CD8-positive, alpha-beta memory T cell (primary cell): ENCODE results near the gene ERGIC2. TPM values are rescaled to one million over a fixed set of nuclear protein-coding genes. Genes with fewer than 3 reads are reported as not detected.

ENCODE experiments used
- CTCF ChIA-PET: fragments of 350-600 bp; sonication (Branson Sonifier 250); formaldehyde crosslinking; loops from one replicate; lab custom pipeline; 2021; ENCODE audit warnings: antibody characterized with exemption; lab: Charles Lee
- POLR2A ChIA-PET: fragments of 350-600 bp; sonication (Branson Sonifier 250); formaldehyde crosslinking; loops from one replicate; lab custom pipeline; 2021; ENCODE audit warnings: antibody characterized with exemption; lab: Charles Lee
- DNase-seq, 5 donors: peaks; one replicate each; pipeline versions ENCODE4 v3.0.0 to v3.0.0-alpha.2; 2020 to 2022; ENCODE audit warnings: mixed read lengths in 1 of 5
- H3K27ac ChIP-seq: one replicate; pipeline ENCODE4 v1.7.0; 2013; ENCODE audit warnings: low read depth, mild to moderate bottlenecking, low read length, moderate library complexity
- H3K27me3 ChIP-seq: 2 replicates; pipeline ENCODE4 v1.7.0; 2013; ENCODE audit warnings: low read length, mild to moderate bottlenecking; ENCODE audit not compliant: insufficient read depth, poor library complexity, severe bottlenecking
- H3K36me3 ChIP-seq: 2 replicates; pipeline ENCODE4 v1.7.0; 2013; ENCODE audit warnings: mild to moderate bottlenecking, low read length, moderate library complexity; ENCODE audit not compliant: insufficient read depth
- H3K4me1 ChIP-seq: 2 replicates; pipeline ENCODE4 v1.7.0; 2013; ENCODE audit warnings: mild to moderate bottlenecking, low read length, moderate library complexity; ENCODE audit not compliant: insufficient read depth
- H3K4me3 ChIP-seq: 2 replicates; pipeline ENCODE4 v1.7.0; 2013; ENCODE audit warnings: mild to moderate bottlenecking, low read length
- H3K9me3 ChIP-seq: 2 replicates; pipeline ENCODE4 v1.7.0; 2013; ENCODE audit warnings: mild to moderate bottlenecking, low read length
- H3K27ac Mint-ChIP-seq, 8 donors: one replicate each; pipeline ENCODE4 v1.8.0; 2020 to 2021; ENCODE audit warnings: mixed read lengths in 8 of 8, mild to moderate bottlenecking in 6 of 8, inconsistent platforms in 3 of 8, moderate library complexity in 3 of 8
- H3K27me3 Mint-ChIP-seq, 2 donors: one replicate each; pipeline ENCODE4 v1.8.0; 2020 to 2021; ENCODE audit warnings: mixed read lengths in 2 of 2, mild to moderate bottlenecking in 1 of 2, moderate library complexity in 1 of 2
- H3K36me3 Mint-ChIP-seq, 3 donors: one replicate each; pipeline ENCODE4 v1.8.0; 2020 to 2021; ENCODE audit warnings: mixed read lengths in 3 of 3, inconsistent platforms in 1 of 3, mild to moderate bottlenecking in 1 of 3
- H3K4me1 Mint-ChIP-seq, 3 donors: one replicate each; pipeline ENCODE4 v1.8.0; 2020 to 2021; ENCODE audit warnings: mixed read lengths in 3 of 3, inconsistent platforms in 1 of 3, mild to moderate bottlenecking in 1 of 3
- H3K4me3 Mint-ChIP-seq, 7 donors: one replicate each; pipeline ENCODE4 v1.8.0; 2020 to 2021; ENCODE audit warnings: mixed read lengths in 7 of 7, mild to moderate bottlenecking in 6 of 7, moderate library complexity in 4 of 7, inconsistent platforms in 2 of 7
- H3K9me3 Mint-ChIP-seq, 5 donors: one replicate each; pipeline ENCODE4 v1.8.0; 2020 to 2022; ENCODE audit warnings: mixed read lengths in 5 of 5, mild to moderate bottlenecking in 3 of 5, moderate library complexity in 2 of 5, inconsistent platforms in 1 of 5
- polyA plus RNA-seq: library from polyadenylated mRNA; unstranded; fragments of 300-500 nt; fragmentation: Illumina TruSeq; gene quantifications from one replicate; pipeline ENCODE4 v1.2.3, GENCODE V29; 2021
- total RNA-seq, 2 experiments: library from RNA; stranded (reverse); gene quantifications; one replicate each; pipeline ENCODE4 v1.2.3, GENCODE V29; 2021

Gene ERGIC2
- total and polyA plus RNA-seq, 3 experiments from 2014 or later: 116 to 130 (median 127) TPM

DNA sequence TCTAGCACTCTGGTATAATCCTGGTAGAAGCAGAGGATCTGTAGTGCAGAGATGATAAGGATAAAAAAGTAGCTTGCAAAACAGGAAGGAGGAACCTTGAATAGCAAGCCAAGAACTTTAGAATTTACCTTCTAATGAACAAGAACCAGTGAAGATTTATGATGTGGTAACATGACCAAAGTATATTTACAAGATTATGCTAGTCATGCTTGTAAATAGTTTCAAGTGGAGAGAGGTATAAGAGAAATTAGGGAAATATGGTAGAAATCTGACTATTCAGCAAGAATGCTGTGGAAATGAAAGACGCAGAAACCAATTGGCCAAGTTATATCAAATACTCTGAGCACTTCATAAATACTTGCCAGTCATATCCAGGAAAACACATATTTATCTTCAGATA, 47.8 kb downstream of the ERGIC2 start:
- no peak for DNase-seq
- no peaks in the 10 kb centered on the region for H3K9me3 Mint-ChIP-seq
- no peaks in the 10 kb centered on the region for H3K4me1 ChIP-seq
- ChIA-PET POLR2A (no interaction called here), CTCF (no interaction called here)
- peaks cover 0 to 2% (median 0%) of the 10 kb centered on the region in 3 donors for H3K4me1 Mint-ChIP-seq
- no peak overlapping the region for H3K4me3 Mint-ChIP-seq
- H3K27ac ChIP-seq: no peak overlapping the region
- H3K27me3 Mint-ChIP-seq: no peaks in the 10 kb centered on the region
- H3K27me3 ChIP-seq: no peaks in the 10 kb centered on the region
- no peaks in the 10 kb centered on the region for H3K36me3 ChIP-seq
- H3K9me3 ChIP-seq: no peaks in the 10 kb centered on the region
- H3K27ac Mint-ChIP-seq: peak overlapping the region in 1 of 8 donors; percentile 61
- H3K4me3 ChIP-seq: no peak overlapping the region
- H3K36me3 Mint-ChIP-seq: peaks cover 0 to 19% (median 2%) of the 10 kb centered on the region in 3 donors

- H3K4me1 ChIP-seq: no peaks in the 10 kb centered on the region
- no peaks in the 10 kb centered on the region for H3K36me3 ChIP-seq
- no peak overlapping the region for H3K27ac ChIP-seq
- H3K4me3 ChIP-seq: no peak overlapping the region
- ChIA-PET POLR2A (interaction anchor here (1.1 kb wide), 1 partner anchor 11 kb away, joined by 3 read pairs; no protein-coding TSS in a partner anchor), CTCF (no interaction called here)
- H3K9me3 ChIP-seq: no peaks in the 10 kb centered on the region
- H3K27me3 Mint-ChIP-seq: no peaks in the 10 kb centered on the region
- no peaks in the 10 kb centered on the region for H3K9me3 Mint-ChIP-seq
- peaks cover 6 to 13% (median 10%) of the 10 kb centered on the region in 3 donors for H3K36me3 Mint-ChIP-seq
- no peaks in the 10 kb centered on the region for H3K27me3 ChIP-seq
- no peak for DNase-seq
- peak overlapping the region in 1 of 8 donors; percentile 3 for H3K27ac Mint-ChIP-seq
- no peak overlapping the region for H3K4me3 Mint-ChIP-seq
- H3K4me1 Mint-ChIP-seq: peaks cover 0 to 2% (median 0%) of the 10 kb centered on the region in 3 donors
Measured at GRCh38 chr12:29329411-29329810, 51.6 kb downstream of the ERGIC2 start.

DNA sequence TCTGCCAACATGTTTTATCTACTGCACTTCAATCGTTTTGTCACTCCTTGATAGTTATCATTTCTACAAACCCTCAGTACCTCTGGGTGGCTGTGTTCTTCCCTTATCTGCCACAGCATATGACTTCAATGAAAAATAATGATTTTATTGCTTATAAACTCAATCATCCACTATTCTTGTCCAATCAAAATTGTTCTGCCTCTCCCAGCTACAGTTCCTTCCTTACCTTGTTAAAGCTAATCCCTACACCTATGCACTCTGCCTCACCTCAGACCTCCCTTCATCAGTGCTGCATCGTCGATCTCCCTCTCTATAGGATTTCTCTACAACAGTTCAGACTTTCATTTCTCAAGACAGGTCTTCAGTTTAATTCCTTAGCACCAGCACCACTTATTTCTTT, 58.8 kb downstream of the ERGIC2 start:
- peaks cover 13 to 30% (median 21%) of the 10 kb centered on the region in 3 donors for H3K36me3 Mint-ChIP-seq
- no peak overlapping the region for H3K27ac ChIP-seq
- H3K27ac Mint-ChIP-seq: peak overlapping the region in 2 of 8 donors; percentile 7 to 34
- H3K4me3 ChIP-seq: no peak overlapping the region
- no peak overlapping the region for H3K4me3 Mint-ChIP-seq
- no peaks in the 10 kb centered on the region for H3K9me3 ChIP-seq
- no peaks in the 10 kb centered on the region for H3K4me1 ChIP-seq
- H3K36me3 ChIP-seq: no peaks in the 10 kb centered on the region
- DNase-seq: no peak
- ChIA-PET CTCF (no interaction called here), POLR2A (no interaction called here)
- no peaks in the 10 kb centered on the region for H3K27me3 ChIP-seq
- peaks cover 8 to 11% (median 9%) of the 10 kb centered on the region in 3 donors for H3K4me1 Mint-ChIP-seq
- H3K27me3 Mint-ChIP-seq: no peaks in the 10 kb centered on the region
- H3K9me3 Mint-ChIP-seq: no peaks in the 10 kb centered on the region

- DNase-seq: no peak
- CTCF ChIA-PET: interaction anchor here (0.8 to 1.6 kb wide), 2 partner anchors 229 to 247 kb away, joined by 5 to 6 read pairs; no protein-coding TSS in a partner anchor
- Histone ChIP-seq H3K9me3 (no peaks in the 10 kb centered on the region), H3K36me3 (no peaks in the 10 kb centered on the region), H3K4me3 (no peak overlapping the region), H3K27me3 (no peaks in the 10 kb centered on the region), H3K27ac (no peak overlapping the region), H3K4me1 (no peaks in the 10 kb centered on the region)
- Mint-ChIP-seq H3K36me3 (peaks cover 12 to 30% (median 15%) of the 10 kb centered on the region in 3 donors), H3K27me3 (no peaks in the 10 kb centered on the region), H3K27ac (peak overlapping the region in 3 of 8 donors; percentile 17 to 64 (median 26)), H3K9me3 (no peaks in the 10 kb centered on the region), H3K4me3 (no peak overlapping the region), H3K4me1 (peaks cover 8 to 11% (median 9%) of the 10 kb centered on the region in 3 donors)
- POLR2A ChIA-PET: no interaction called here
Measured at GRCh38 chr12:29320295-29321085, 60.5 kb downstream of the ERGIC2 start.

DNA sequence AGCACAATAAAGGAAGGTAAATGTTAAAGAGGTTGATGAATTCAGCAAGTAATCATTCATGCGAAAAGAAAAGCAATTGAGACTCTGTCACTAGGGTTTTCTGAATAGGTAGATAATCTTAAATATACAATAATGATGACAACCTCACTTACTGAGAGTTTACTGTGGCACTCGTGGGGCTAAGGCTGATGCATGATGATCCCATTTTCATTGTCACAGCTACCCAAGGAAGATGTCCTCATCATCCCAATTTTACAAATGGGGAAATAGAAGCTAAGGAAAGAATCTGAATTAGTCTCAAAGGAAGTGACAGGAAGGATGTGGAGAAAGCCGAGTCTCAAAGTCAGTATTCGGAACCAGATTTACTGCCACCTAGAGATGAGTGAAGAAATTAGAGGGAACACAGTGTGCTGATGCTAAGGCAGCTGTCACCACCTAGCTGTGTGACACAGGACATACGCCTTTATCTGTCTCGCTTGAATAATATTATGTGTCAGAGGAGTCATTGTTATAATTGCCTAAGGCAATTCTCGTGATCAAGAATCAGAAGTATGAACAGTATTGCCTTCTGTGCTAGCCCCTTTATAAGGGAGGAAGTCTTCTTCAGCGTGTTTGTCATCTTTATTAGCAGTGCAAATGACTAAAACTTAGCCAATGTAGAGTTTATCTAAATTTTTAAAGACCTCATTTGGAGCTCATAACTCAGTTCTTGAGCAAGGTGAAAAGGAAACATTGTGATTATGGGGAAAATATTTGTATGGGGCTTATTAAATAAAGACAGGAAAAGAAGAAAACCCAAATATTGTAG, 63.2 kb downstream of the ERGIC2 start:
- H3K4me1 Mint-ChIP-seq: peaks cover 8 to 11% (median 9%) of the 10 kb centered on the region in 3 donors
- no peak overlapping the region for H3K27ac Mint-ChIP-seq
- ChIA-PET POLR2A (interaction anchor here (0.9 kb wide), 1 partner anchor 11 kb away, joined by 3 read pairs; no protein-coding TSS in a partner anchor), CTCF (interaction anchor here (0.7 to 3.3 kb wide), 12 partner anchors 12 to 253 kb away, joined by 3 to 30 read pairs (median 4); no protein-coding TSS in a partner anchor)
- H3K4me3 ChIP-seq: no peak overlapping the region
- peaks cover 0 to 15% (median 15%) of the 10 kb centered on the region in 3 donors for H3K36me3 Mint-ChIP-seq
- DNase-seq: peak; percentile 9 to 59 (median 47)
- peak overlapping the region in 2 of 7 donors; percentile 25 to 47 for H3K4me3 Mint-ChIP-seq
- H3K4me1 ChIP-seq: no peaks in the 10 kb centered on the region
- H3K27me3 Mint-ChIP-seq: no peaks in the 10 kb centered on the region
- no peaks in the 10 kb centered on the region for H3K9me3 Mint-ChIP-seq
- H3K27me3 ChIP-seq: no peaks in the 10 kb centered on the region
- no peak overlapping the region for H3K27ac ChIP-seq
- no peaks in the 10 kb centered on the region for H3K36me3 ChIP-seq
- H3K9me3 ChIP-seq: no peaks in the 10 kb centered on the region

DNA sequence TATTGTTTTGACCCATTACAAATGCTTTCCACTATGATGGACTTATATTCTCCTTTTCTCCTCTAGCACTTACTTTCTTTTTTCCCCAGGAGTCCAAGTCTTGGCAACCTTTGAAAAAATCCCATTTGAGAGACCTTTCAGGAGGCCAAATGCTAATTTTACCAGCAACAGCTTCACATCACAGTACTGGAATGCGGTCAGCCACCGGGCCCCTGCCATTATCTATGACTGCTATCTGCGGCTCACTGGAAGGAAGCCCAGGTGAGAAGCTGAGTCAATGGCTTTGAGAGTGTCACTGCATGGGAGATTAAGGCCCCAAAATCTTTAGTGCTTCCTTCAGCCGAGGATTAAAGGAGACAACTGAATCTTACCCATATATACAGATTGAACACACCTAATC, 64.2 kb downstream of the ERGIC2 start:
- no peak overlapping the region for H3K4me3 ChIP-seq
- Mint-ChIP-seq H3K4me1 (peaks cover 8 to 11% (median 9%) of the 10 kb centered on the region in 3 donors), H3K36me3 (peaks cover 0 to 7% (median 7%) of the 10 kb centered on the region in 3 donors), H3K4me3 (no peak overlapping the region), H3K27ac (peak overlapping the region in 1 of 8 donors; percentile 5), H3K27me3 (no peaks in the 10 kb centered on the region), H3K9me3 (no peaks in the 10 kb centered on the region)
- H3K27ac ChIP-seq: no peak overlapping the region
- ChIA-PET POLR2A (no interaction called here), CTCF (interaction anchor here (1.7 to 3.3 kb wide), 3 partner anchors 225 to 244 kb away, joined by 7 to 30 read pairs (median 13); no protein-coding TSS in a partner anchor)
- H3K36me3 ChIP-seq: no peaks in the 10 kb centered on the region
- no peaks in the 10 kb centered on the region for H3K4me1 ChIP-seq
- no peak for DNase-seq
- no peaks in the 10 kb centered on the region for H3K9me3 ChIP-seq
- no peaks in the 10 kb centered on the region for H3K27me3 ChIP-seq

- H3K36me3 ChIP-seq: no peaks in the 10 kb centered on the region
- no peaks in the 10 kb centered on the region for H3K9me3 ChIP-seq
- H3K36me3 Mint-ChIP-seq: peaks cover 0 to 2% (median 0%) of the 10 kb centered on the region in 3 donors
- DNase-seq: no peak
- ChIA-PET CTCF (interaction anchor here (0.6 to 1.0 kb wide), 2 partner anchors 113 to 251 kb away, joined by 3 read pairs; no protein-coding TSS in a partner anchor), POLR2A (no interaction called here)
- H3K4me3 ChIP-seq: no peak overlapping the region
- peaks cover 8 to 11% (median 9%) of the 10 kb centered on the region in 3 donors for H3K4me1 Mint-ChIP-seq
- no peaks in the 10 kb centered on the region for H3K27me3 ChIP-seq
- no peaks in the 10 kb centered on the region for H3K4me1 ChIP-seq
- H3K9me3 Mint-ChIP-seq: no peaks in the 10 kb centered on the region
- H3K4me3 Mint-ChIP-seq: no peak overlapping the region
- H3K27me3 Mint-ChIP-seq: no peaks in the 10 kb centered on the region
- no peak overlapping the region for H3K27ac Mint-ChIP-seq
- H3K27ac ChIP-seq: no peak overlapping the region
Measured at GRCh38 chr12:29314416-29314815, 66.6 kb downstream of the ERGIC2 start.
